H7 (cell line): ENCODE data around the gene GOLGA5. TPM values are rescaled to one million over a fixed set of nuclear protein-coding genes. Genes with fewer than 3 reads are reported as not detected.
"Not testable (repeated sequence)": the region's sequence is repeated elsewhere in the genome, so short reads cannot be mapped to it uniquely, and the experiment has no call there.

Experiments used
- DNase-seq: peaks from one replicate; pipeline ENCODE4 v3.0.0; 2012
- H3K27me3 ChIP-seq: 2 replicates; pipeline ENCODE4 v1.6.0; 2011; ENCODE audit warnings: mild to moderate bottlenecking, low read length; ENCODE audit not compliant: control insufficient read depth, insufficient read depth
- H3K36me3 ChIP-seq: replicated peaks from 2 replicates; pipeline ENCODE4 v1.5.1; 2011; ENCODE audit warnings: low read length; ENCODE audit not compliant: control insufficient read depth, insufficient read depth
- H3K4me3 ChIP-seq: 2 replicates; pipeline ENCODE4 v1.5.1; 2011; ENCODE audit warnings: low read depth, mild to moderate bottlenecking, control low read depth, low read length, moderate library complexity; ENCODE audit not compliant: insufficient read depth
- total RNA-seq: library from RNA; depleted of rRNA; stranded (reverse); fragments of >200 nt; shearing (Covaris generic); gene quantifications from 2 replicates; pipeline ENCODE4 v1.2.3, GENCODE V29; 2014; rRNA removed

GOLGA5 gene
- total RNA-seq, result 30.0 and 46.1 TPM in 2 replicates

GRCh38 chr14:92793709-92794546, at the start of gene GOLGA5:
TSS of gene GOLGA5 (plus strand) at chr14:92794305. CDS start at chr14:92797438, 3,133 bp downstream.
- peaks cover 10% of the 10 kb centered on the region for H3K36me3 ChIP-seq
- DNase-seq, result peak; percentile 94
- H3K27me3 ChIP-seq, result no peaks in the 10 kb centered on the region
- H3K4me3 ChIP-seq, result peak within 1 kb of the TSS; percentile 78

GRCh38 chr14:92747701-92748258, 46.3 kb upstream of the GOLGA5 start:
- peak; percentile 48 for DNase-seq
- H3K36me3 ChIP-seq, result no peaks in the 10 kb centered on the region
- peaks cover 4% of the 10 kb centered on the region; the same call in 1 of the 2 replicates for H3K27me3 ChIP-seq
- peak overlapping the region; percentile 64 for H3K4me3 ChIP-seq

- DNase-seq, result peak; percentile 96
- Histone ChIP-seq H3K36me3 (no peaks in the 10 kb centered on the region), H3K4me3 (peak within 1 kb of the TSS; percentile 64), H3K27me3 (peaks cover 4% of the 10 kb centered on the region; the same call in 1 of the 2 replicates)
Observed at GRCh38 chr14:92748259-92749016, 45.7 kb upstream of the GOLGA5 start, which contains the start of gene LGMN. TSS of gene LGMN (minus strand) at chr14:92748627. CDS start at chr14:92732786, 15,841 bp downstream.

GRCh38 chr14:92750222-92750728, 43.8 kb upstream of the GOLGA5 start:
- H3K27me3 ChIP-seq, H3K36me3 ChIP-seq, DNase-seq, H3K4me3 ChIP-seq: not testable (repeated sequence)

- Histone ChIP-seq H3K4me3 (no peak overlapping the region), H3K27me3 (peaks cover 4% of the 10 kb centered on the region; the same call in 1 of the 2 replicates), H3K36me3 (no peaks in the 10 kb centered on the region)
- no peak for DNase-seq
Observed at GRCh38 chr14:92750994-92751400, 43.1 kb upstream of the GOLGA5 start.

- Histone ChIP-seq H3K36me3 (no peaks in the 10 kb centered on the region), H3K4me3 (no peak overlapping the region), H3K27me3 (peaks cover 4% of the 10 kb centered on the region; the same call in 1 of the 2 replicates)
- DNase-seq, result no peak
Observed at GRCh38 chr14:92751819-92752218, 42.3 kb upstream of the GOLGA5 start.

- no peak overlapping the region for H3K4me3 ChIP-seq
- no peaks in the 10 kb centered on the region; the same call in 1 of the 2 replicates for H3K27me3 ChIP-seq
- DNase-seq, result no peak
- no peaks in the 10 kb centered on the region for H3K36me3 ChIP-seq
Observed at GRCh38 chr14:92753250-92753649, 40.9 kb upstream of the GOLGA5 start.

- no peak for DNase-seq
- Histone ChIP-seq H3K4me3 (no peak overlapping the region), H3K27me3 (no peaks in the 10 kb centered on the region; the same call in 1 of the 2 replicates), H3K36me3 (no peaks in the 10 kb centered on the region)
Observed at GRCh38 chr14:92754966-92755365, 39.1 kb upstream of the GOLGA5 start.

GRCh38 chr14:92755495-92755894, 38.6 kb upstream of the GOLGA5 start:
- Histone ChIP-seq H3K27me3 (no peaks in the 10 kb centered on the region; the same call in 1 of the 2 replicates), H3K4me3 (no peak overlapping the region), H3K36me3 (no peaks in the 10 kb centered on the region)
- no peak for DNase-seq

GRCh38 chr14:92756446-92756845, 37.7 kb upstream of the GOLGA5 start:
- Histone ChIP-seq H3K4me3 (no peak overlapping the region), H3K27me3 (no peaks in the 10 kb centered on the region; the same call in 1 of the 2 replicates), H3K36me3 (no peaks in the 10 kb centered on the region)
- DNase-seq, result no peak

GRCh38 chr14:92759300-92759678, 34.8 kb upstream of the GOLGA5 start:
- Histone ChIP-seq H3K36me3 (no peaks in the 10 kb centered on the region), H3K4me3 (no peak overlapping the region), H3K27me3 (no peaks in the 10 kb centered on the region)
- DNase-seq, result no peak

- Histone ChIP-seq H3K4me3 (no peak overlapping the region), H3K27me3 (no peaks in the 10 kb centered on the region), H3K36me3 (no peaks in the 10 kb centered on the region)
- no peak for DNase-seq
Observed at GRCh38 chr14:92759679-92760523, 34.2 kb upstream of the GOLGA5 start.

GRCh38 chr14:92760524-92760805, 33.6 kb upstream of the GOLGA5 start:
- Histone ChIP-seq H3K27me3 (no peaks in the 10 kb centered on the region), H3K36me3 (no peaks in the 10 kb centered on the region), H3K4me3 (no peak overlapping the region)
- DNase-seq, result no peak
